Amniotic epithelial cell (primary cell): ENCODE measurements around the gene RIMKLB.

ENCODE experiments used
- DNase-seq: peaks from one replicate; pipeline ENCODE4 v3.0.0-alpha.2; 2010; ENCODE audit warnings: low read depth

The RIMKLB gene, protein sequence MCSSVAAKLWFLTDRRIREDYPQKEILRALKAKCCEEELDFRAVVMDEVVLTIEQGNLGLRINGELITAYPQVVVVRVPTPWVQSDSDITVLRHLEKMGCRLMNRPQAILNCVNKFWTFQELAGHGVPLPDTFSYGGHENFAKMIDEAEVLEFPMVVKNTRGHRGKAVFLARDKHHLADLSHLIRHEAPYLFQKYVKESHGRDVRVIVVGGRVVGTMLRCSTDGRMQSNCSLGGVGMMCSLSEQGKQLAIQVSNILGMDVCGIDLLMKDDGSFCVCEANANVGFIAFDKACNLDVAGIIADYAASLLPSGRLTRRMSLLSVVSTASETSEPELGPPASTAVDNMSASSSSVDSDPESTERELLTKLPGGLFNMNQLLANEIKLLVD

DNA sequence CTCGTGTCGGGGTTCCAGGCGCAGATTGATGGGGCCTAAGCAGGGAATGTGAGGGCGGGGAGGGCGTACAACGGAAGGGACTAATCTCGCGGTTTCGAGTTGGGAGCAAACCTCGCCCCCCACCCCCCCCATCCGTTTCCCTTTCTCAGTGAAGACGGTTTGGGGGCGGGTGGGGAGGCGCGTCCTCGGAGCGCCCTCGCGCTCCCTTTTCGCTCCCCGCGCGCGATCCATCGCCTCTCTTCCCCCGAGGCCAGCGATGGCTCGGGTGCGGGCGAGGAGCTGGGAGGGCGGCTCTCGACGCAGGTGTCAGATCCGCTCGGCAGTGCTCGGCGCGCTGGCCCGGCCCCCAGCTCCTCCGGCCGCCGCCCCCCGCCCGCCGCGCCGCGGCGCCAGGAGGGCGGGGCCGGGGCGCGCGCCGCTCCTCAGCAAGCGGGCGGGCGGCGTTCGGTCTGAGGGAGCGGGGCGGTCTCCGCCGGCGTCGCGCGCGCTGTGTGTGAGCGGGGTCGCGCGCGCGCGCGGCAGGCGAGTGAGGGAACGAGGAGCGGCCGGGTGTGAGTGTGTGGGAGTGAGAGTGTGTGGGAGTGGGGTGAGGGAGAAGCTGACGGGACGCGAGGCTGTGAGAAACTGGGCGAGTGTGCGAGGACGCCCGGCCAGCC lies at the start of gene RIMKLB:
Gene RIMKLB (plus strand): TSS at position 516 of the 656 bp plus-strand sequence. CDS start 15,876 bp downstream, outside the sequence.
- peak; percentile 86 for DNase-seq

DNA sequence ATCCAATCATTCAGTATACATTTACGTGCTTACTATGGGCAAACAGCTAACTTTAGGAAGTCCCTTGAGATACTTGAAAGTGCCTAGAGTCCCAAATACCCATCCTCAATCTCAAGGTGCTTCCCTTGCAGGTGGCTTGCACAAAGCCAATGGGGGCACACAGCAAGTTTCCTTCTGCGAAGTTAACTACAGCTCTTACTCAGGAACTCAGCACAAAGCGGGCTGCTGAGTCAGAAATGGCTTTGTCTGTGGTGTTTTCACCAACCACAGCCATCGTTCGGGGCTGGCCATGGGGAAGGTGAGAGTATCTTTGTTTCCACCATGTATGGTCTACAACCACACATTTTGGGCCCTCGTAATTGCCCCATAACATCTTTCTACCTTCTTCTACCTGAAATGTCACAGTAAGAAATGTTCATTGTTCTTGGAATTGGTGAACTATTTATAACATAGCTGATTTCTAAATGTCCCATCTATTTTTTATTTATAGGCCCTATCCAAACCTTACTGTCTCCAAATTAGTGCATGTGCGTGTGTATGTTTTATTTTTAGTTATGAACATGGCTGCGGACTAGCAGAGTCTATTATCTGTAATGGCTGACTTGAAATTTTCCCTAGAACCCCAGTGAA lies 49.1 kb upstream of the RIMKLB start:
- no peak for DNase-seq

DNA sequence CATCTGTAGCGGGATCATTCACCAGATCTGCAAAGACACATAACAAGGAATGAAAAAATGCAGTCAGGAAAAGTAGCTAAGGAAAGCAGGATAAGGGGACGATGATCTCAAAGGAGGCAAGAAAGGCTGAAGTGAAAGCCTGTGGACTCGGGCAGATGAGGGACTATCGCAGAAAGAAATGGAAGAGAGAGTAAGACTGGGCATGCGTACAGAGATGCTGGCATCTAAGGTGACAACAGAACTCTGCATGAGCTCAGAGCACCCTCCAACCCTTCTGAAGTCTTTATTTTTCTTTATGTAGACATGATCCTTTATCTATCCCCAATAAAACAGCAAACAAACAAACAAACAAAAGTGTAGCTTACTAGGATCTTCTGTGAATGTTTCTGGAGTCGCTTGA lies 42.4 kb upstream of the RIMKLB start:
- no peak for DNase-seq

DNA sequence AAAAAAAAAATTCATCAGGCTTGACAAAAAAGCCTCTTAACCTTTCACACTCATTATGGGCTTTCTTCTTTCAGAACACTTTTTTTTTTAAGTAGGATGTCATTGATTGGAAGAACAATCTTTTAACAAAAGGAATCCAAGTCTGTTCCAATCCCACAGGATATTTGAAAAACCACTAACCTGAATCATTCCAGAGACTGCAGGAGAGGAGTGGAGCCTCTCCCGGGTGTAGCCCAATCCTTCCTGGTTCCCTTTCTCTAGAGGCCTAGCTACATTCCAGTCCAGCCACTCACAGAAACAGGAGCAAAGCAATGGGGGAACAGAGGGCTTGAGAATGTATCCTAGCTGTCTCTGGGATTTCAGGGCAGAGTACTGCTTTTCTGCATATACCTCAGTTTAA lies 39.4 kb upstream of the RIMKLB start:
- DNase-seq, result peak; percentile 52

DNA sequence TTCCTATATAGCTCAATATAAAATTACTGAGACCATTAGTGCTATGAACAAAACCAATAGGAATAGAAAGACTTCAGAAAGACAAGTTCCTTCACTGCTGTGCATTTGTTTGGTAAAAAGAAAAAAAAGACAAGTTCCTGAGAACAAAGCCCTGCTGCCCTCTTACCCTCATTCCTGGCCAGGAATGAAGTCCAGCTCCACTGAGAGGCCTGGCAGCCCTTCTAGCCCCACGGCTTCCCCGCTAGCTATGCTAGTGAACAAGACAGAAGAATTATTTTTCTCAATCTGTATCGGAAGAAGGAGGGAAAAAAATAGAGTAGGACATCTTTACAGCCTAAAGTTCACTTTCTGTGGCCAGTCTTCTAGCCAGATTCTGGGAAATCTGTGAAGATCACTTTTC lies 36.8 kb upstream of the RIMKLB start:
- DNase-seq, result no peak

DNA sequence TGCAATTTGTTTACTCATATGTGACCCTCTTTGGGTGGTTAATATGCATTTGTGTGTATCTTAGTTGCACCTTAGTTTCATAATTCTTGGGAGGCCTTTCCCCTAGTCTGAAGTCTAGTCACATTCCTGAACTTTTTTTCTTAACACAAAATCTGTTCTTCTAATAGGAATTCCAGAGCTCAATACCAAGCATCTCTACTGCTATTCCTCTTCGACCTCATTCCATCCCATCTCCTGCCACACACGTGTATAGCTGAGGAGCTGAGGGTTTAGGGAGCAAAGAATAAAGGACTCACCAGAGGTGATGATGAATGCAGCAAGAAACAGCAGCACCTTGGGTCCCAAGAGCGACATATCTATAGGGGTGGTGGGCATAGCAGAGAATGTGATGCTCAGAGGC lies 36.0 kb upstream of the RIMKLB start:
- no peak for DNase-seq

DNA sequence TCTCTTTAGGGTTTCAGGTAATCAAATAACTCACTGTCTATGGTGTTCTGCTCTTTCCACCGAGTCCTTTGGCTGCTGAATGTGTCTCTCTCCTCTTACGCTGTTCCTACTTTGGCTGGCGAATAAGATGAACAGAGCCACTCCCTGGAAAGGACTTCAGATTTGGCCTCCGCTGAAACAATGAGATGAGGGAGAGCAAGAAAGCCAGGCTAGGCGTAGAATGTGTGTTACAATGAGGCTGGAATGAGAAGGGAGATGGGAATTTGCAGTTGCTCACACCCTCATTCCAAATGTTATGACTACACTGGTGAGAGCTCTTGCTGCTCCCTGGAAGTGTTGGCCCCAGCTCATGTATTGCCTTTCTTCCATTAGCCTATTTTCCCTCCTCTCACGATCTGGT lies 35.2 kb upstream of the RIMKLB start, which contains the start of gene MFAP5:
Gene MFAP5 (minus strand): TSS at position 234 of the 400 bp plus-strand sequence. CDS start 722 bp downstream, outside the sequence.
- DNase-seq, result peak; percentile 13

DNA sequence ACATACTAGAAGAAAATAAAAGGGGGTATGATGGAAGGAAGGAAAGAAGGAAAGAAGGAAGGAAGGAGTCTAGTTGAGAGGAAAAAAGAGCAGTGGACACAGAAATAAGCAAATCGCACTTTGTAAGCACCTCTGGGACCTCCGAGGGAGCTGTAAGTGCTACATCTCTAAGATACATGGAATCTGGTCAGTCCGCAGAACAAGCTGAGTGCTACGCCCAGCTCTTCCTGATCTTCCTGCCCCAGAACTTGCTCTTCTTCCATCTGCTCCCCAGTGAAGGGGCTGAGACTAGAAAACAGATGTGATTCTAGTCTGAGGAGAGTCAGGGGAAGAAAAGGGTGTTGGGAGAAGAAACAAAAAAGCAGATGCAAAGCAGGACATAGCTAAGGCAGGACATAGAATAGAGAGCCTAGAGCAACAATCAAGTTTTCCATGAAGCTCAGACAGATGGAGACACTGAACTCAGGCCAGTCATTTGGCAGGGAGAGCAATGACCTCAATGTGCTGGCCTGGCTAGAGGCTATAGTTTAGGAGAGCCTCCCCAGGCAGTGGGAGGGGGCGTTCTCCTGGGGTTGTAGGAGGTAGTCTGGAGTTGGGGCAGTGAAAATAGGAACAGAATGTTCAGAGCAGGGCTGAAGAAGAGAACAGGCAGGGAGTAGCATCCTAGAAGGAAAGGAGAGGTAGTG lies 33.4 kb upstream of the RIMKLB start:
- DNase-seq, result no peak

DNA sequence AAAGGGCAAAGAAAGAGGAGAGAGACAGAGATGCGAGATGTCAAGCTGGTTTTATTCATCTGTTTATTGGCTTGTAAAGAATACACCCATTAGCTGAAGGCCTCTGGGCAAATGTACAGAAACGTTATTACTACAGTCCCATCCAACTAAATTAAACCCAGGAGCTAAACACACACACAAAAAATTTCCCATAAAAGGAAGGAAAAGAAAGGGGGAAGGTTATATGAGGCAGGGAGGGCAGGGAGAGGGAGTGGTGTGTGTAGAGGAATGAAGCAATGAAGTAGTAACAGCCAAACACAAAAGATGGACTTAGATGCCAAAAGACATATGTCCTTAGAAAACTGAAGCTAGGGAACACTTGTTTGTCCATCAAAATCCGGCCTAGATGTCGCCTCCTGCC lies 32.0 kb upstream of the RIMKLB start:
- DNase-seq, result no peak

DNA sequence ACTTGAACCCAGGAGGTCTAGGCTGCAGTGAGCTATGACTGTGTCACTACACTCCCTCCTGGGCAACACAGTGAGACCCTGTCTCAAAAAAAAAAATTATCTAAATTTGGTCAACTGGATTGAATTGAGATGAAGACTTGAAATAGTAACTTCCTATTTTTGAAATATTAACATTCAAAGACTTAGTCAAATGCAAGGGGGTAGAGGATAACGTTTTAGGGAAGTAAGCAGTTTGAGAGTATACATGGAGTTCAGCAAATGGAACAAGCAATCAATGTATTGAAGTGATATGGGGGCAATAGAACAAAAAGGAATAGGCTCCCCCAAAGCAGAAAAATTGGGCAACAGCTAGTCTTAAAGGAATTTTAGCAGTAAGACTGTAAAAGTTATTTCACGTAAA lies 30.5 kb upstream of the RIMKLB start:
- DNase-seq, result no peak

DNA sequence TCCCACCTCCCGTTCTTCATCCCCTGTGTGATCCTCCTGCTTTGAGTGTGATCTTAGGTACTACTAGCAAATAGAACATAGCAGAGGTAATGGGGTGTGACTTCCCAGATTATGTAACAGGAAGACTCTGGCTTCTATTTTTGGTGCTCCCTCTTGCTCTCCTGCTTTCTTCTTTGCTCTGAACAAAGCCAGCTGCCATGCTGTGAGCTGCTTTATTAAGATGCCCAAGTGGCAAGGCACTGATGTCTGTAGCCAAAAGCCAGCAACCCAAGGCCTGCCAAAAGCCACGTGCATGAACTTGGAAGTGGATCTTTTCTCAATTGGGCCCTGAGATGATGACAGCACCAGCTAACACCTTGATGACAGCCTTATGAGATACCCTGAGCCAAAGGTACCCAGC lies 29.4 kb upstream of the RIMKLB start:
- no peak for DNase-seq

DNA sequence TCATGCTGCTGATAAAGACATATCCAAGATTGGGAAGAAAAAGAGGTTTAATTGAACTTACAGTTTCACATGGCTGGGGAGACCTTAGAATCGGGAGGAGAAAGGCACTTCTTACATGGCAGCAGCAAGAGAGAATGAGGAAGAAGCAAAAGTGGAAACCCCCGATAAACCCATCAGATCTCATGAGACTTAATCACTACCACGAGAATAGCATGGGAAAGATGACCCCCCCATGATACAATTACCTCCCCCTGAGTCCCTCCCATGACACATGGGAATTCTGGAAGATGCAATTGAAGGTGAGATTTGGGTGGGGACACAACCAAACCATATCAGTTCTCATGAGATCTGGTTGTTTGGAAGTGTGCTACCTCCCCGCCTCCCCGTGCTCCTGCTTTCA lies 25.4 kb upstream of the RIMKLB start:
- DNase-seq, result no peak

DNA sequence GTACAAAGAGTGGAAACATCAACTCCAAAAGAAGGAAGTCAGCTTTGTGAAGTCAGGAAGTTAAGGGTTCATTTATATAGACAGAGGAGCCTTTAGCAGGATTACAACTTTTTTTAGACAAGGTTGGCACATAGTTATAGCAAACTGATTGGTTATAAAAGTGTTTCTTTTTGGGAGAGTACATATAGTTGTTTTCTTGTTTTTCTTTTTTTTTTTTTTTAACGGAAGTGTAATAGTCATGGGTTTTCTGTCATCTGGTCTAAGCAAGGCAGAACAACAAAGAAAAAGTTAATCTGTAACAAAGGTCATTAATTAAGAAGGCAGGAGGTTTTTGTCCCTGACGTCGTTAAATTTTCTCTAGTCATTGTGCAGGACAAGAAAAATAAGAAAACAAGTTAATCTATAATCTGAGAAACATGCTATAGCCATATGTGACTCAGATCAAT lies 22.2 kb upstream of the RIMKLB start:
- no peak for DNase-seq

DNA sequence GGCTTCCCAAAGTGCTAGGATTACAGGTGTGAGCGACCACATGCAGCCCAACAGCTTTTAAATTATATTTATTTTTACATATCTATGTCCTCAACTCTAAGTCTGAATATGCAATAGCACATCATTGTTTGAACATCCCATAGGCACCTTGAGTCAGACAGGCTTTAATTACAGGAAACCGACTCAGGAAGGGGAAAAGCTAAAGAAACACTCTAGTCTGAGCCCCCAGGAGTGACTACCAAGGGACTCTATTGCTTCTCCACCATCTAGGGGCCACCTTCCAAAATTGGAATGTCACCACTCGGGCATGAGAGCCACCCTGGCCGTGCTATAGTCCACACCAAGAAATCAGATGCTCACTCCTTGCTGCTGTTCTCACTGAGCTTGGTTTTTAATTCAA lies 21.1 kb upstream of the RIMKLB start:
- no peak for DNase-seq

DNA sequence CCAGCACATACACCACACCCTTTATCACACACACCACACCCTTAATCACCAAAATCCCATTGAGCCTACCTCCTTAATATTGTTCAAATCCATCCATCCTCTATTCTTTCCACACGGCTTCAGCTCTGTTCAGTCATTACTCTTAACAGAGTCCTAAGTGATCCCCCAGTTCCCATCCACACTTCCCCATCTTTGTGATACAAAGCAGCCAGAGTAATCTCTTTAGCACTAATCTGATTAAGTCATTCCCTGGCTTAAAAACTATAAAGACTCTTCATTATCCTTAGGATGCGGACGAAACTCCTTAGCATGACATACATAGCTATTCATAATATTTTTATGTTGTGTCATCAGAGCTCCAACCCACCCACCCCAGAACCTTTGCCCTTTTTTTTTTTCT lies 20.4 kb upstream of the RIMKLB start:
- no peak for DNase-seq

DNA sequence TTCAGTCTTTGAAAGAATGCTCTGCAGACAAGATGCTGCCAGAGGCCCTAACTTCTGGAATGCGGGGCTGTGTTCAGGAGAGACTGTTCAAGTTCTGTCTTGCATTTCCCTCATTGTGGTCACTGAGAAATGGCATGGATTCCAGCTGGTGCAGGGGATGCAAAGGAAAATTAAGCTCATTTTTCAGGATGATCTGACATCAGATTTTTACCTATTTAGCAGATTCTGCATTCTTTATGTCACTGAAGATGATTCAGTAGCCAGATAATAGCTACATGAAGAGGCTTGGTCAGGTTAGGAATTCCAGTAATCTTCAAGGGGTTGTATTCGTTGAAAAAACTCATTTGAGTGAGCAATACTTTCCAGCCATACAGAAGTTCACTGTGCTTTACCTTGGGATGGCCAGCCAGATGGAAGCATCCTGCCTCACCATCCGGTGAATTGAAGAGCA lies 19.1 kb upstream of the RIMKLB start:
- DNase-seq, result peak; percentile 85

DNA sequence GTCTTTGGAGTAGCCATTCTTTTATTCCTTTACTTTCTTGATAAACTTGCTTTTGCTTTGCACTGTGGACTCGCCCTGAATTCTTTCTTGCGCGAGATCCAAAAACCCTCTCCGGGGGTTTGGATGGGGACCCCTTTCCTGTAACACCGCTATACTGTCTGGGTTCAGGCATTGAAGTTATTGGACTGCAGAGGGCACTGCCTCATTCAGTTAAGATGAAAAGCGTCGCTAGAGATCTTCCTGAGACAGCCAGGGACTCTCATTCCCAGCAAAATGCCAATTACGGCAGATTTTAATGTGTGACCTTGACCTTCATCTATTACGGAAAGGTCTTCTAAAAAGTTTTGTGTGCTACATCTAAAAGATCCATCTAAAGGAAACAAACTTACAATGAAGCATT lies 17.3 kb upstream of the RIMKLB start:
- no peak for DNase-seq

DNA sequence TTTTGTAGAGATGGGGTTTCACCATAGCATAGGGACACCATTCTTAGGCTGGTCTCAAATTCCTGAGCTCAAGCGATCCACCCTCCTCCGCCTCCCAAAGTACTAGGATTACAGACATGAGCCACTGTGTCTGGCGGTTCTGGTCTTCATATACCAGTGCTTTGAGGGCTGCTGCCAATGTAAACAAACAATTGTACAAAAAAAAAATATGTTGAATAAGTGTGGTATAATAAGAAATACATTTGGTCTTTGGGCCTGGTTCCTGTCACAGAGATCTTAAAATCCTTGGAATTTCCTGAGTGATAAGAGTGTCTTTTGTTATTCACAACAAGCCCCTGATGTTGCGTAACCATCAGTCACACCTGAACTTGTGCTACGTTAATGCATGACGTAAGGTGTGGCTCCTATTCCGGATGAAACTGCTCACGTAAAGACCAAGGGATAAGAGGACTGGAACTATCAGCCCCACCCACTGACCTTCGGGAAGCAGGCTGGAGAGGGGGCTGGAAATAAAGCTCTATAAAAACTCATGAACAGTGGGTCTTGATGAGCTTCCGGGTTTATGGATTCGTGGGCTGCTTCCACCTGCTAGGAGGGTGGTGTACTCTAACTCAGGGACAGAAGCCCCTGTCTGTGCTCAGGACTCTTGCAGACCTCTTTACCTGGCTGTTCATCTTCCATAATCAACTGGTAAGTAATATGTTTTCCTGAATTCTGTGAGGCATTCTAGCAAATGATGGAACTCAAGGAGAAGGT lies 16.5 kb upstream of the RIMKLB start:
- peak; percentile 82 for DNase-seq

DNA sequence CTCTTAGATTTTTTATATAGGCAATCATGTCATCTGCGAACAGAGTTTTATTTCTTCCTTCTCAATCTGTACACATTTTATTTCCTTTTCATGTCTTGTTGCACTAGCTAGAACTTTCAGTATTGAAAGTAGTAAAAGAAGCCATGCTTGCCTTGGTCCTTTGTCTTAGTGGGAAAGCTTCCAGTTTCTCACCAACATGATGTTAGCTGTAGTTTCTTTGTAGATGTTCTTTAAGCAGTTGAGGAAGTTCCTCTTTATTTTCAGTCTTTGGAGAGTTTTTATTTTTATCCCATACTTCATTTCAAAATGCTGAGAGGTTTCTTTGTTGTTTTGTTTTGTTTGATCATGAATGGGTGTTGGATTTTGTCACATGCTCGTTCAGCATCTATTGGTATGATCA lies 12.7 kb upstream of the RIMKLB start:
- no peak for DNase-seq

DNA sequence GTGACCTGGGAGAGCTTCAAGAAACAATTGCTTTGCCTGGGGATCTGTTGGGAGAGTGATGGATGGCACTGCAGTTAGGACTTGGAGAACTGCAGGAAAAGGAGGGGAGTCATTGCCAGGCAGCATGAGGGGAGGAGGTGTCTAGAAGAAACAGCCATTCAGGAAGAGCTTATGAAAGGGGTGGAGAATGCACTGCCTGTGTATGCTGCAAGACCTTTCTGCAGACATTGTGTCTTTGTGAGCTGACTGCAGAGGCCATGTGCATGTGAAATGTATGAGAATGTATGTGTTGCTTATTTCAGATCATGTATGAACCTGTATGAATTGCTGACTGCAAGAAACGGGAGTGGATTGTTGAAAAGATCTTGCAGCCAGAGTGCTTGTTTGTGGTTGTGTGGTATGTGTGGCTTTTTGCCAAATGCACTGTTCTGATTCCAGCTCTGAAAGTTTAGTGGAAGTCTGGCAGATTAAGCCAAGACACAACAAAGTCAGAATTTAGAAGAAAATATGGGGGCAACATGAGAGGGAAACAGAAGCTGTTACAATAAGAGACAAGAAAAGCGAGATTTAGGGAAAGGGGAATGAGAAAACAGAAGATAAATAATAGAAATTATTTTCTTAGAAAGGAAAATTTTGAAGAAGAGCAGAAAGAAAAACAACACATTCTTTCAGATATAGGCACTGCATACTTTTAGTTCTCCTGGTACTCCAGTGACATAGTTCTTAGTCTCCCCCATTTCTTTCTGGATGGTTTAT lies 9.8 kb upstream of the RIMKLB start:
- peak; percentile 99 for DNase-seq

DNA sequence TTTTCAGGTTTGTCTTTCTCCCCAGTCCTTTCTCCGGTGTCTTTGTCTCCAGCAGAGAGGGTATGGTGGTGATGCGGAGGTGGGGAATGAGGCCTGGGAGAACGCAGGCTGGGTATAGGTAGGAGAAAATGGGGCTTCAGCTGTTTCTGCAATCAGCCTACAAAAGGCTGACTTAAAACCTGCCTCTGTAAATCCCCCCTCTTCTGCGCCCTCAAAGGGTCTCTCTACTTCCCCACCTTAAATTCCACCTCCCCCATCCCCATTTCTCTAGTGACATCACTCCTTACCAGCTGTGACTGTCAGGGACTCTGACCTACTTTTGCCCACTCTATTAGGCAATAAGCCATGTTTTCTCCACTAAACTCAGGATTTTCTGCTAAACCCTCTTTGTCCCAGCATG lies 8.1 kb upstream of the RIMKLB start:
- DNase-seq, result peak; percentile 28
